Kidney epithelial cell (primary cell): ENCODE measurements around the gene AADAC. TPM values are rescaled to one million over a fixed set of nuclear protein-coding genes. Genes with fewer than 3 reads are reported as not detected.
"Not testable (repeated sequence)": the region's sequence is repeated elsewhere in the genome, so short reads cannot be mapped to it uniquely, and the experiment has no call there.

Experiments used
- DNase-seq: peaks from one replicate; pipeline ENCODE4 v3.0.0-alpha.2; 2010; ENCODE audit warnings: low read depth
- H3K27me3 ChIP-seq: 2 replicates; pipeline ENCODE4 v1.6.0; 2011; ENCODE audit warnings: low read length; ENCODE audit not compliant: control insufficient read depth, insufficient read depth
- H3K36me3 ChIP-seq: 2 replicates; pipeline ENCODE4 v1.5.1; 2011; ENCODE audit warnings: low read length; ENCODE audit not compliant: control insufficient read depth, insufficient read depth
- H3K4me3 ChIP-seq: 2 replicates; pipeline ENCODE4 v1.5.1; 2011; ENCODE audit warnings: low read depth, mild to moderate bottlenecking, control low read depth, low read length
- CTCF ChIP-seq: IDR thresholded peaks from 2 replicates; pipeline ENCODE4 v1.5.1; 2011; ENCODE audit warnings: mild to moderate bottlenecking, moderate library complexity, low read length, control low read depth, inconsistent platforms; ENCODE audit not compliant: insufficient read depth, poor library complexity, severe bottlenecking
- total RNA-seq: library from RNA; depleted of rRNA; stranded (reverse); fragments of >200 nt; gene quantifications from 2 replicates; pipeline ENCODE4 v1.2.3, GENCODE V29; 2015

AADAC gene
- total RNA-seq, 1 donor from 2014 or later = not detected

GRCh38 chr3:151873398-151873797 lies 59.5 kb downstream of the AADAC start, which contains the start of gene SUCNR1:
Gene SUCNR1 (plus strand): TSS chr3:151873643. CDS start chr3:151879893, 6,250 bp downstream.
- no peak within 1 kb of the TSS for H3K4me3 ChIP-seq
- no peak for DNase-seq
- TF ChIP-seq CTCF = no peak
- no peaks in the 10 kb centered on the region for H3K27me3 ChIP-seq
- H3K36me3 ChIP-seq = no peaks in the 10 kb centered on the region

DNA sequence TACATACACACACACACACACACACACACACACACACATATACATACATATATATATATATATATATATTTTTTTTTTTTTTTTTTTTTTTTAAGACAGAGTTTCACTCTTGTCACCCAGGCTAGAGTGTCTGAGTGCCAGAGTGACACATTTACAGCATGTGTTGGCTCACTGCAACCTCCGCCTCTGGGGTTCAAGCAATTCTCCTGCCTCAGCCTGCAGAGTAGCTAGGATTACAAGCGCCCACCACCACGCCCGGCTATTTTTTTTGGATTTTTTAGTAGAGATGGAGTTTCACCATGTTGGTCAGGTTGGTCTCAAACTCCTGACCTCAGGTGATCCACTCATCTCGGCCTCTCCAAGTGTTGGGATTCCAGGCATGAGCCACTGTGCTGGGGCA lies 60.2 kb downstream of the AADAC start:
- H3K27me3 ChIP-seq, DNase-seq, H3K4me3 ChIP-seq, H3K36me3 ChIP-seq: not testable (repeated sequence)

DNA sequence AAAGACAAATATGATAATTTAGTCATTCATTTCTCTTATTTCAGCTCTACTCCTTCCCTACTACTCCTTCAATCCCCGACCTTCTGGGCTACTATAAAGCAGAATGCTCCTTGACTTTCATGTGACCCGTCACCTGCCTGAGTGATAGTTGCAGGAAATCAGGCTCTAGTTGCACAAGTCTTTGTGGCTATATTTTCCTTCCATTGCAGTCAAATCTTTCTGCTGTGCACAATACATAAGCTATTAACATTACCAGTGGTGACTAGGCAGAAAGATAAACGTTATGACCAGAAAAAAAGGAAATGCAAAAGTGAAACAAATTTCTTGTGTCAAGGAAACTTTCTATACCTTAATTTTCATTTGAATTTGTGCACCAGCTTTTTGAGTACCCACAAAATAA lies 61.8 kb downstream of the AADAC start:
- H3K4me3 ChIP-seq = no peak overlapping the region
- H3K27me3 ChIP-seq = no peaks in the 10 kb centered on the region
- TF ChIP-seq CTCF = no peak
- H3K36me3 ChIP-seq = no peaks in the 10 kb centered on the region
- DNase-seq = peak; percentile 38

DNA sequence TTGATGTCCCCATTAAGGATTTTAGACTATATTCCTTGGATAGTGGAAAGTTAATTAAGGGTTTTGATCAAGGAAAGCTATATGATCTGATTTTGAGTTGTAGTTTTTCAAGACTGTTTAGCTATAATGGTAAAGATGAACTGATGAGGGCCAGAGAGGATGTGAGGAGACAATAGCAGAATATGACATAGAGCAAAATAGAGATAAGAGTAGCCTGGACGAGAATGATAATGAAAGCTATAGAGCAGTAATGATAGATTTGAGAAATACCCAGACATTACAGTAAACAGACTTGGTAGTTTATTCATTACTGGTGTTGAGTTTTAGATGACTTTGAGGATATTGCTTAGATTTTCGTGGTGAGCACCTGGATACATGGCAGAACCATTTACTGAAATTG lies 63.4 kb downstream of the AADAC start:
- no peak for TF ChIP-seq CTCF
- Histone ChIP-seq H3K4me3 (no peak overlapping the region), H3K36me3 (no peaks in the 10 kb centered on the region), H3K27me3 (no peaks in the 10 kb centered on the region)
- DNase-seq = no peak

Other genes with a start within 250 kb of the AADAC start
- gene AADACL2, start 80.2 kb upstream of the AADAC start, total RNA-seq = not detected in 2 replicates
- gene SUCNR1, start 59.5 kb downstream of the AADAC start, total RNA-seq = 0.07 and 0.08 TPM in 2 replicates